OCI-LY7 (cell line): ENCODE results near the gene PA2G4. TPM values are rescaled to one million over a fixed set of nuclear protein-coding genes. Genes with fewer than 3 reads are reported as not detected.
A peak's percentile ranks its signal among the peaks of the same experiment; 100 is the strongest.

Source experiments
- BruUV-seq: library from RNA; stranded (reverse); fragments of 400-500 nt; replicated peaks from 2 replicates; lab custom pipeline; 2021; lab: Mats Ljungman, UMichigan
- CTCF ChIA-PET: fragments of 300-600 bp; sonication (Branson Sonifier 250); formaldehyde crosslinking; loops from one replicate; lab custom pipeline; 2022; ENCODE audit warnings: antibody characterized with exemption; ENCODE audit not compliant: unreplicated experiment; lab: Charles Lee
- POLR2A ChIA-PET: fragments of 300-600 bp; sonication (Branson Sonifier 250); formaldehyde crosslinking; loops from one replicate; lab custom pipeline; 2022; ENCODE audit warnings: antibody characterized with exemption; lab: Charles Lee
- DNase-seq: peaks from one replicate; pipeline ENCODE4 v3.0.0-alpha.2; 2015; ENCODE audit warnings: low spot score
- H2AFZ ChIP-seq: fragments of 200-600 bp; sonication (generic), shearing (Covaris generic); 2 replicates; pipeline ENCODE4 v1.6.1; 2014; ENCODE audit warnings: mild to moderate bottlenecking, antibody characterized with exemption, low read length, moderate library complexity
- H3K27ac ChIP-seq: fragments of 200-600 bp; sonication (generic); 2 replicates; pipeline ENCODE4 v1.5.1; 2014; ENCODE audit warnings: mixed run types, low read depth, mild to moderate bottlenecking, moderate library complexity, low read length, inconsistent platforms; ENCODE audit not compliant: poor library complexity, severe bottlenecking
- H3K36me3 ChIP-seq: fragments of 200-600 bp; sonication (generic); 2 replicates; pipeline ENCODE4 v1.6.1; 2014; ENCODE audit warnings: mild to moderate bottlenecking, antibody characterized with exemption, low read length, moderate library complexity, mixed read lengths; ENCODE audit not compliant: insufficient read depth
- H3K4me1 ChIP-seq: fragments of 200-600 bp; sonication (generic); 2 replicates; pipeline ENCODE4 v1.5.1; 2014; ENCODE audit warnings: mild to moderate bottlenecking, low read length; ENCODE audit not compliant: insufficient read depth, poor library complexity, severe bottlenecking
- H3K4me2 ChIP-seq: fragments of 200-600 bp; sonication (generic); 2 replicates; pipeline ENCODE4 v1.6.1; 2014; ENCODE audit warnings: mild to moderate bottlenecking, low read length
- H3K4me3 ChIP-seq: fragments of 200-600 bp; sonication (generic); 2 replicates; pipeline ENCODE4 v1.5.1; 2014; ENCODE audit warnings: mild to moderate bottlenecking, low read depth, low read length; ENCODE audit not compliant: poor library complexity, severe bottlenecking
- H3K79me2 ChIP-seq: fragments of 200-600 bp; sonication (generic); 2 replicates; pipeline ENCODE4 v1.6.1; 2016; ENCODE audit warnings: low read depth, mild to moderate bottlenecking, low read length, moderate library complexity, mixed read lengths; ENCODE audit not compliant: insufficient read depth
- H3K9me2 ChIP-seq: fragments of 200-600 bp; sonication (generic); 2 replicates; pipeline ENCODE4 v1.6.1; 2016; ENCODE audit warnings: mild to moderate bottlenecking, low read length, mixed read lengths; ENCODE audit not compliant: insufficient read depth
- H3K9me3 ChIP-seq: fragments of 200-600 bp; sonication (generic); 2 replicates; pipeline ENCODE4 v1.6.1; 2014; ENCODE audit warnings: mild to moderate bottlenecking, mixed run types, low read length, mixed read lengths
- H4K20me1 ChIP-seq: fragments of 200-600 bp; sonication (generic); 2 replicates; pipeline ENCODE4 v1.6.1; 2014; ENCODE audit warnings: mild to moderate bottlenecking, antibody characterized with exemption, low read length, moderate library complexity, mixed read lengths; ENCODE audit not compliant: insufficient read depth
- CTCF ChIP-seq: fragments of 200-600 bp; sonication (generic); conservative IDR thresholded peaks from 2 replicates; pipeline ENCODE4 v1.5.1; 2014; ENCODE audit warnings: mild to moderate bottlenecking, antibody characterized with exemption, low read length, moderate library complexity, mixed read lengths
- EZH2phosphoT487 ChIP-seq: fragments of 200-600 bp; sonication (generic); IDR thresholded peaks from 2 replicates; pipeline ENCODE4 v1.6.1; 2018; ENCODE audit warnings: low read depth, borderline replicate concordance, mild to moderate bottlenecking, mixed run types, antibody characterized with exemption, low read length, moderate library complexity, mixed read lengths
- intact Hi-C: fragments of 100-400 bp; cut with micrococcal nuclease; formaldehyde crosslinking; loops from one replicate; pipeline ENCODE4 v1.10.0; 2022; ENCODE audit not compliant: unreplicated experiment
- total RNA-seq, 2 experiments: library from RNA; depleted of rRNA in 1 of 2; stranded (reverse); fragments of >200 nt in 1 of 2; shearing (Covaris generic) in 1 of 2; gene quantifications; 2 replicates each; pipeline ENCODE4 v1.2.3, GENCODE V29; 2014 to 2022

The PA2G4 gene
- total RNA-seq, 2 experiments from 2014 or later: 289 to 358 TPM

- POLR2A ChIA-PET: interaction anchor here (0.6 to 0.7 kb wide), 2 partner anchors 247 to 653 kb away, joined by 3 to 7 read pairs; no protein-coding TSS in a partner anchor
- DNase-seq: peak; percentile 49
These were observed 19.3 kb upstream of the PA2G4 start for GRCh38 chr12:56084958-56085543.

DNA sequence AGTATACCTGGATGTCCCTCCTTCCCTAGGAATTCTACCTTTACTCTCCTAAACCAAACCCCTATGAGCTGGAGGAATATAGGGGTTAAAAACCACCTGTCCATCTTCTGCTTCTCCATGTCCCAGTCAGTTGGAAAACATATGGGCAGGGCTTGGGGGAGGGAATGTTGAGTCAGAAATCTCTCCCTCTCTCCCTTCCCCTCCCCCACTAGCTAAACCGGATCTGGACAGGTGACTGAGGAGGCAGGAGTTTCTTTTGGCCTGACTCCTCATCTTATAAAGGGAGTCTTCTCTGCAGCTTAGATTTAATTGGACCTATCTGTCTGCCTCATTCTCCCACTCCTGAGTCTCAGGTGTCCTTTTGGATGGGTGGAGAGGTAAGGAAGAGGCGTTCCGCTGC is 18.3 kb upstream of the PA2G4 start:
- no peak overlapping the region for H3K4me3 ChIP-seq
- no peak for DNase-seq
- no TSS peak for BruUV-seq
- H3K9me2 ChIP-seq: no peaks in the 10 kb centered on the region
- TF ChIP-seq EZH2phosphoT487 (no peak), CTCF (no peak)
- H3K9me3 ChIP-seq: no peaks in the 10 kb centered on the region
- intact Hi-C loops: no loop called here
- no peak overlapping the region for H2AFZ ChIP-seq
- no peak overlapping the region for H3K4me2 ChIP-seq
- H4K20me1 ChIP-seq: no peaks in the 10 kb centered on the region
- CTCF ChIA-PET: interaction anchor here (0.8 kb wide), 1 partner anchor 39 kb away, joined by 3 read pairs; no protein-coding TSS in a partner anchor
- H3K79me2 ChIP-seq: no peaks in the 10 kb centered on the region
- H3K36me3 ChIP-seq: no peaks in the 10 kb centered on the region
- POLR2A ChIA-PET: interaction anchor here (0.6 to 0.7 kb wide), 2 partner anchors 60 to 652 kb away, joined by 3 to 6 read pairs; no protein-coding TSS in a partner anchor
- no peaks in the 10 kb centered on the region for H3K4me1 ChIP-seq
- no peak overlapping the region for H3K27ac ChIP-seq

More at GRCh38 chr12:56084958-56085543, 19.3 kb upstream of the PA2G4 start:
- Histone ChIP-seq H4K20me1 (no peaks in the 10 kb centered on the region), H2AFZ (no peak overlapping the region), H3K36me3 (no peaks in the 10 kb centered on the region), H3K27ac (no peak overlapping the region), H3K9me3 (no peaks in the 10 kb centered on the region), H3K4me1 (peaks cover 8% of the 10 kb centered on the region), H3K9me2 (no peaks in the 10 kb centered on the region), H3K4me2 (no peak overlapping the region), H3K4me3 (no peak overlapping the region), H3K79me2 (no peaks in the 10 kb centered on the region)
- TF ChIP-seq EZH2phosphoT487: no peak
- TF ChIP-seq CTCF: peak; percentile 73
- no TSS peak for BruUV-seq
- intact Hi-C loops: no loop called here
- CTCF ChIA-PET: interaction anchor here (0.5 to 0.8 kb wide), 3 partner anchors 38 to 1527 kb away, joined by 3 to 11 read pairs (median 7); no protein-coding TSS in a partner anchor

DNA sequence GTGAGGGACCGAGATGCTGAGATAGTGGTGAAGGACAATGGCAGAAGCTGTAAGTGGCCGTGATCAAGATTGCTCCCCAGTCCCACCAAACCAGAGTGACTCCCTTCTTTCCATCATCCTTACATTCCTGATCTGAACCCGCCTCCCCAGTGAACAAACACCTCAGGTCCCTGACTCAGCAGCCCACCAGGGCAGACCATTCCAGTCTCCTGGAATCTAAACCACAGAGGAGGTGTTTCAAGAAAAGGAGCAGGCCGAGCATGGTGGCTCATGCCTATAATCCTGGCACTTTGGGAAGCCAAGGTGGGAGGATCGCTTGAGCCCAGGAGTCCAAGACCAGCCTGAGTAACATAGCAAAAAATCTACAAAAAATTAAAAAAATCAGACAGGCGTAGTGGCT is 17.8 kb upstream of the PA2G4 start:
- no peaks in the 10 kb centered on the region for H3K79me2 ChIP-seq
- no TSS peak for BruUV-seq
- TF ChIP-seq EZH2phosphoT487: no peak
- TF ChIP-seq CTCF: no peak
- H3K4me2 ChIP-seq: no peak overlapping the region
- H3K27ac ChIP-seq: no peak overlapping the region
- H3K36me3 ChIP-seq: no peaks in the 10 kb centered on the region
- no peaks in the 10 kb centered on the region for H3K4me1 ChIP-seq
- no peak overlapping the region for H3K4me3 ChIP-seq
- intact Hi-C loops: no loop called here
- no peaks in the 10 kb centered on the region for H3K9me2 ChIP-seq
- no peaks in the 10 kb centered on the region for H3K9me3 ChIP-seq
- H2AFZ ChIP-seq: no peak overlapping the region
- DNase-seq: no peak
- CTCF ChIA-PET: no interaction called here
- POLR2A ChIA-PET: no interaction called here
- no peaks in the 10 kb centered on the region for H4K20me1 ChIP-seq
